MG63 (cell line): ENCODE data around the gene RPAP2. TPM values are rescaled to one million over a fixed set of nuclear protein-coding genes. Genes with fewer than 3 reads are reported as not detected.
"Not testable (repeated sequence)": the region's sequence is repeated elsewhere in the genome, so short reads cannot be mapped to it uniquely, and the experiment has no call there.

ENCODE experiments used
- DNase-seq: peaks from one replicate; pipeline ENCODE4 v3.0.0-alpha.2; 2020
- H3K27me3 ChIP-seq: fragments of 250-450 bp; sonication (Bioruptor Pico); 2 replicates; pipeline ENCODE4 v1.5.1; 2020; ENCODE audit warnings: mild to moderate bottlenecking, moderate library complexity
- H3K36me3 ChIP-seq: fragments of 250-450 bp; sonication (Bioruptor Pico); 2 replicates; pipeline ENCODE4 v1.5.1; 2020; ENCODE audit warnings: mild to moderate bottlenecking, moderate library complexity
- H3K4me3 ChIP-seq: fragments of 250-450 bp; sonication (Bioruptor Pico); 2 replicates; pipeline ENCODE4 v1.5.1; 2020; ENCODE audit warnings: mild to moderate bottlenecking, moderate library complexity
- H3K9me3 ChIP-seq: fragments of 250-450 bp; sonication (Bioruptor Pico); 2 replicates; pipeline ENCODE4 v1.5.1; 2020; ENCODE audit warnings: mild to moderate bottlenecking, moderate library complexity
- total RNA-seq: library from RNA; depleted of rRNA; stranded (reverse); fragments of >200 nt; shearing (Covaris generic); gene quantifications from 2 replicates; pipeline ENCODE4 v1.2.3, GENCODE V29; 2014; ENCODE audit warnings: low replicate concordance

Gene RPAP2
- total RNA-seq, 1 experiment from 2014 or later = 14.8 TPM

DNA sequence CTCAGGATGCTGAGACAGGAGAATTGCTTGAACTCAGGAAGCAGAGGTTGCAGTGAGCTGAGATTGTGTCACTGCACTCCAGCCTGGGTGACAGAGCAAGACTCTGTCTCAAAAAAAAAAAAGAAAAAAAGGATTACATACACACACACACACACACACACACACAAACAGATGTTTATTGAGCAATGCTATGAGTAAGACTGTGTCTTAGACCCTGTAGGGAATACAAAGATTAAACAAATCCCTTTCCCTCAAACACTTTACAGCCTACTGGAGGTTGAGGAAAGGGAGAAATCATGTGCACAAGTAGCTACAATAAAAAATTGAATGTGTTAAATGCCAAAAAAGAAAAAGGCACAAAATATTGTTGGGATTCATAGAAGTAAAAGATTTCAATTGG, 58.1 kb downstream of the RPAP2 start:
- Histone ChIP-seq H3K27me3 (no peaks in the 10 kb centered on the region), H3K9me3 (no peaks in the 10 kb centered on the region)
- DNase-seq = no peak

DNA sequence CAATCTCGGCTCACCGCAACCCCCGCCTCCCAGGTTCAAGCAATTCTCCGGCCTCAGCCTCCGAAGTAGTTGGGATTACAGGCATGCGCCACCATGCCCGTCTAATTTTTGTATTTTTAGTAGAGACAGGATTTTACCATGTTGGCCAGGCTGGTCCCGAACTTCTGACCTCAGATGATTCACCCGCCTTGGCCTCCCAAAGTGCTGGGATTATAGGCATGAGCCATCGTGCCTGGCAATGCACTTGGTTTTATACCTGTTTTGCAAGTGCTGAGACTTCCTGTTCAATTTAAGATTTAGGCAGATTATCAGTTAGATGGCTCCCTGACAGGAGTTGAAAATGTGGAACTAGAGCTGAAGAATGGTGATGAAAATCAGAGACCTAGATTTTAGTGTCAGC, 60.5 kb downstream of the RPAP2 start:
- H3K36me3 ChIP-seq = peaks cover 24% of the 10 kb centered on the region

More for the DNA sequence above, 58.1 kb downstream of the RPAP2 start:
- H3K36me3 ChIP-seq = peaks cover 26% of the 10 kb centered on the region
- H3K4me3 ChIP-seq = no peak overlapping the region

DNA sequence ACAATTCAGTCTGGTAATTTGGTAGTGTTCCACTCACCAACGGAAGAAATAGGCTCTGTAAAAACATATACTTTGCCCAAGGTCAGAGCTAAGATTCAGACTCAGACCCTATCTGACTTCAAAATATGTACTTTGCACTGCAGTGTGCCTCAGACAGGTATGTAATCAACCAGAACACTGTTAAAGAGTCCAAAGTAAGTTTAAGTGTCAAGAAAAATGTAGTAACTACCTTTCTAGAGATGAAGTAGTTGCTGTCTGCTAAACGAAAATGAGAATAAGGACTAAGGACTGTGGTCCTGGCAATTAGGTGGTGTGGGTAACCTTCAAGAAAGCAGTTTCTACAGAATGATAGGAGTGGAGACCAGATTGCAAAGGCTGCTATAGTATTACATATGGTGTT, 61.1 kb downstream of the RPAP2 start:
- peaks cover 24% of the 10 kb centered on the region for H3K36me3 ChIP-seq
- no peak for DNase-seq
- H3K4me3 ChIP-seq = no peak overlapping the region
- H3K27me3 ChIP-seq = no peaks in the 10 kb centered on the region
- no peaks in the 10 kb centered on the region for H3K9me3 ChIP-seq

More for the DNA sequence above, 60.5 kb downstream of the RPAP2 start:
- not testable (repeated sequence) for H3K9me3 ChIP-seq, H3K4me3 ChIP-seq, H3K27me3 ChIP-seq
- DNase-seq = peak; percentile 69

DNA sequence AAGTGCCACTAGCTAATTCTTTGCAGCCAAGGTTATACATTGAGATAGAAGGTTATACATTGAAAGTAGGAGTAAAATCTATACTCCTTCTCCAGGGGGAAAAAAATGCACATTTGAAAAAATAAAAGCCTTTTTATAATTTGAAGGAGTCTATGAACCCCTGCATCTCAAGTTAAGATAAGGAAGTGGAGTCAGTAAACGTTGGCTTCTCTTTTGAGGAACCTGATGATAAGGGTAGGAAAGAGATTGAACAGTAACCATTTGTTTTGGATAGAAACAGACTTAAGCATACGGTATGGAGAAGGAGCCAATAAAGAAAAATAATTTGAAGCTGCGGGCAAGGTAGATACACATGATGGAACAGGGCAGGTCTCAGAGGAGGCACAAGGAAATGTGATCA, 64.1 kb downstream of the RPAP2 start:
- peaks cover 15% of the 10 kb centered on the region for H3K36me3 ChIP-seq
- DNase-seq = no peak
- H3K27me3 ChIP-seq = no peaks in the 10 kb centered on the region
- no peaks in the 10 kb centered on the region for H3K9me3 ChIP-seq
- no peak overlapping the region for H3K4me3 ChIP-seq

DNA sequence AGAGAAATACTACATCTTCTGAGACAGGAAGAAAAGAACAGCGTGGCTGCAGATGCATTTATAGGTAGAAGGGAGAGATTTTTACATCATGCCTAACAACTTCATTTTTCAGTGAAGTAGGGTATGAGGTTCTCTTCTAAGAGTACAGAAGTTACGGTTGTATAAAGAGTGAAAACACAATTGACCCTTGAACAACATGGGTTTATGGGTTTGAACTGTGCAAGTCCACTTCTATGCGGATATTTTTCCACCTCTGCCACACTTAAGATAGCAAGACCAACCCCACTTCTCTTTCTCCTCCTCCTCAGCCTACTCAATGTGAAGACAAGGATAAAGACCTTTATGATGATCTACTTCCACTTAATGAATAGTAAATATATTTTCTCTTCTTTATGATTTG, 64.5 kb downstream of the RPAP2 start:
- H3K27me3 ChIP-seq = no peaks in the 10 kb centered on the region
- no peak for DNase-seq
- H3K4me3 ChIP-seq = no peak overlapping the region

DNA sequence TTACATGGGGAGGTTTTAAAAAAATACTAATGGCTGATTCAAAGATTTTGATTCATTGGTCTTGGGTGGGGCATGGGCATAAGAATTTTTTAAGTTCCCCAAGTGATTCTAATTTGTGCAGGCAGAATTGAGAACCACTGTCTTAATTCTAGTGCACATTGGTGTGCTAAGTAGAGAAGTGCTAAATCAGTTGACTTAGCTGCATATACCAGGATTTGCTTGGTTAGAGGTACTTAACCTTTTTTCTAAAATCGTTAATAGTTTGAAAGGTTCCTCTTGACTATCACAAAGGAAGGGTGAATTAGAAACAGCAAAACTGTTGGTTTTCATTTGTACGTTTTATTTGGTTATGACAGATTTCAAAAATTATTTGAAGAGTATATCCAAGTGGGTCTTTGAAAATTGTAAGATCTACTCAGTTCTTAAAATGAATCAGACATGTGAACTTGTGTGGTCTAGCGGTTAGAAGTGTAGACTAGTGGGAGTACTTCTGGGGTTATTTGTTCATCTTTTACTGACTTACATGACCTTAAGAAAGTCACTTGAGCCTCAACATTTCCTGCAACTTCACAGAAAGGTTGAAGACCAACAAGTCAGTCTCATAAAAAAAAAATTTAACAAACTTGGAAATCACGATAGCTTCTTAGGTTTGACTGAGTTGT, 66.7 kb downstream of the RPAP2 start:
- DNase-seq = no peak
- Histone ChIP-seq H3K4me3 (no peak overlapping the region), H3K9me3 (no peaks in the 10 kb centered on the region), H3K27me3 (no peaks in the 10 kb centered on the region), H3K36me3 (peaks cover 2% of the 10 kb centered on the region)

More for the DNA sequence above, 64.5 kb downstream of the RPAP2 start:
- peaks cover 11% of the 10 kb centered on the region for H3K36me3 ChIP-seq
- no peaks in the 10 kb centered on the region for H3K9me3 ChIP-seq

DNA sequence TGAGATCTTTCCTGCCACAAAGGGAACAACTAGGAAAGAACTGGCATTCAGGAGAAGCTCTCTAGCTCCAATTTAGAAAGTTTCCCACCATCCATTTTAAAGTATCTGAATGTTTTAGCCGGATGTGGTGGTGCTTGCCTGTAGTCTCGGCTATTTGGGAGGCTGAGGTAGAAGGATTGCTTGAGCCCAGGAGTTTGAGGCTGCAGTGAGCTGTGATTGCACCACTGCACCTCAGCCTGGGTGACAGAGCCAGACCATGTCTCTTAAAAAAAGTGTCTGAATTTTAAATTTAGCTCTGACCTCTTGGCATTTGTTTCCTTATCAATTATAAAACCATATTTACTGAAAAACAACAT, 67.2 kb downstream of the RPAP2 start:
- no peaks in the 10 kb centered on the region for H3K9me3 ChIP-seq
- peaks cover 2% of the 10 kb centered on the region for H3K36me3 ChIP-seq
- H3K4me3 ChIP-seq = no peak overlapping the region
- no peaks in the 10 kb centered on the region for H3K27me3 ChIP-seq
- DNase-seq = no peak

DNA sequence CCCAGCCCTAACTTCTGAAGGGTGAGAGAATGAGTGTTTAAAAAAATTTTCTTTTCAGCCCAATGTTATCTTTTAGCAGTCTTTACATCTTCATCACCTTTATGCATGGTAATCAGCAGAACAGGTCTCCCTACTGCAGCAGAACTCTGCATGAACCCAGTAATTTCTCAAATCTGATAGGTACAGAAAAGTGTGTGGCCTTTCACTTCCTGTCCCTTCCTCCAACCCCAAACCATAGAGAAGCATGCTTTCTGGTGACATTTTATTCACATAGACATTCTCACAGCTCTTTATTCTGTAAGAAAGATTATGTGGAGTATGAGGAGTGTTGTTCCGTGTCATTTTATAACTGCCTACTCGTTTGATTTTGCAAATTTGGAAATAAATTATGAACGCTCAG, 68.6 kb downstream of the RPAP2 start:
- Histone ChIP-seq H3K36me3 (peaks cover 2% of the 10 kb centered on the region), H3K27me3 (no peaks in the 10 kb centered on the region), H3K4me3 (no peak overlapping the region), H3K9me3 (no peaks in the 10 kb centered on the region)
- DNase-seq = no peak

DNA sequence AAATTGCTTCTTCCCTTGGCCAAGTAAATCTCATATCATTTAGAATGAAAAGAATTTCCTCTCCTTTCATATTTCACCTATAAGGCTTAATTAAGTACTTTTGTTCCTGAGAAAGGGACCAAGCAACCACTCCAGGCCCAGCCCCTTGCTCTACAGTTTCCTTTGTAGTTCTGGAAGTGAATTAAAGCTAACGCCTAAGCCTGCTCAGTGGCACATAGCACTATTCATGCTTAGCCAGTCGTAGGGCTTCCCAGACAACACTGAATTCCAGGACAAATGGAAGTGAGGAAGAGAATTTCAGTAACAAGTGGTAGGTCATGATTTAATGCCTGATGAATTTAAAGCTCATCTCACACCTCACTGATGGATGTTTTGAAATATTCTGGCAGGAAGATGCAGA, 73.3 kb downstream of the RPAP2 start:
- peaks cover 2% of the 10 kb centered on the region for H3K36me3 ChIP-seq
- no peak overlapping the region for H3K4me3 ChIP-seq
- no peak for DNase-seq
- no peaks in the 10 kb centered on the region for H3K27me3 ChIP-seq
- no peaks in the 10 kb centered on the region for H3K9me3 ChIP-seq

DNA sequence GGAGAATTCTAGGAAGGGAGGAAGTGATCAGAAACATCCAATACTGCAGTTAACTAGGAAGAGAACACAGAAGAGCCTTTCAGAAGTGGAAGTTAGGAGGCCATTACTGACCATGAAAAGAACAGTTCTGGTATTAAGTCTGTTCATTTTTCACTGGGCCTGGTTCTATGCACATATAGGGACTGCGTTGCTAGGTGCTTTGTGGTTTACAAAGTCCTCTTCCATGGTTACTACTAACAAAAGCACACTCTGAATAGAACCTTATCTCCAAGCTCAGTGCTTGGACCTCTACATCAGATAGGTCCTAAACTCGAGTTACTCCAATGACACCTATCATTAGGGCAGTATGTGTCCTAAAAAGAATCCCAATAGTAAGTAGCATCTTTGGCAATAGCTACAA, 75.4 kb downstream of the RPAP2 start:
- Histone ChIP-seq H3K36me3 (peaks cover 2% of the 10 kb centered on the region), H3K4me3 (no peak overlapping the region), H3K9me3 (no peaks in the 10 kb centered on the region), H3K27me3 (no peaks in the 10 kb centered on the region)
- DNase-seq = no peak

DNA sequence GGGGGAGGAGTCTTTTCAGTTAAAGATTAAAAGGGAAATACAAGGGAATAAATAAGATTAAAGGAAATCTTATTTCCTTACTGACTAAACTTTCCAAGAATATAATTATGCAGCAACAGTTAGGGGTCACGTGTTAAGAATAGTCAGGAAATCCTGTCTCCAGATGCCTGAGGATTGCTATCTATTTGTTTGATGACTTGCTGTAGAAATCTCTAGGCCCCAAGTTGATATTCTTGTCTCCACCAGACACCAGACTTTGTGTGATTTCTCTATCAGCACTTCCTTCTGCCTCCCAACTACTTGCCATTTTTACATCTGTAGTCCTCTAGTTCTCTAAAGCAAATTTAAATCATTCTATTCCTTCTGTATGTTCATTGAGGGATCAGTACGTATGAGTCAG, 77.5 kb downstream of the RPAP2 start:
- DNase-seq = no peak
- Histone ChIP-seq H3K36me3 (peaks cover 3% of the 10 kb centered on the region; the same call in 1 of the 2 replicates), H3K9me3 (no peaks in the 10 kb centered on the region), H3K27me3 (no peaks in the 10 kb centered on the region), H3K4me3 (no peak overlapping the region)

DNA sequence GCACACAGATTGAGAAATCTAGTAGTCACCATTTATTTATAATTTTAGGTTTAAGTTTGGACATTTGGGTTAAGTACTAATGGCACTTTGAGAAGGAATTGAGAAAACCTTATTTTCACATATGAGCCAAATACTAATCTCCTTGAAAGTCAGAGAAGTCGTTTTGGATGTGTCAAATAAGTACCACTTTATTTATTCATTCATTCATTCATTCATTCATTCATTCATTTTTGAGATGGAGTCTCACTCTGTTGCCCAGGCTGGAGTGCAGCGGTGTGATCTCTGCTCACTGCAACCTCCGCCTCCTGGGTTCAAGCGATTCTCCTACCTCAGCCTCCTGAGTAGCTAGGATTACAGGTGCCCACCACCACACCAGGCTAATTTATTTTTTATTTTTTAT, 79.1 kb downstream of the RPAP2 start:
- not testable (repeated sequence) for H3K9me3 ChIP-seq, DNase-seq, H3K4me3 ChIP-seq, H3K36me3 ChIP-seq, H3K27me3 ChIP-seq

DNA sequence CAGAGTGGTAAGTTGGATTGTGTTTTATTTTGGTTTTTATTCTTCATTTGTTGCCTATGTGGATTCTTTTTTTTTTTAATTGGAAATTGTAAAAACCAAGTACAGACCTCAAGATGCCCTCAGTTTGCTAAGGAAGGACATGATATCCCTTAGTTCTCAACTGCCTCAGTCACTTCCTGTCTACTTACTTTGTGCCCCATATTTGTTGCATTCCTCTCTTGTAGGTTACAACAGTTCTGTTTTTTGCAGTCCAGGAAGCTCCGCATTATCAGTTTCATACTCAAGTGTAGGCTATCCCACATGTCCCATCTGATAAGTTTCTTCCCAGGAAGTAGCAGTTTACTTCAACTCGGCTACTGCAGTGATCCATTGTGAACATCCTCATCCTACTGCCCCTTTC, 82.0 kb downstream of the RPAP2 start:
- no peak overlapping the region for H3K4me3 ChIP-seq
- H3K36me3 ChIP-seq = peaks cover 8% of the 10 kb centered on the region
- H3K27me3 ChIP-seq = no peaks in the 10 kb centered on the region
- no peaks in the 10 kb centered on the region for H3K9me3 ChIP-seq
- no peak for DNase-seq

DNA sequence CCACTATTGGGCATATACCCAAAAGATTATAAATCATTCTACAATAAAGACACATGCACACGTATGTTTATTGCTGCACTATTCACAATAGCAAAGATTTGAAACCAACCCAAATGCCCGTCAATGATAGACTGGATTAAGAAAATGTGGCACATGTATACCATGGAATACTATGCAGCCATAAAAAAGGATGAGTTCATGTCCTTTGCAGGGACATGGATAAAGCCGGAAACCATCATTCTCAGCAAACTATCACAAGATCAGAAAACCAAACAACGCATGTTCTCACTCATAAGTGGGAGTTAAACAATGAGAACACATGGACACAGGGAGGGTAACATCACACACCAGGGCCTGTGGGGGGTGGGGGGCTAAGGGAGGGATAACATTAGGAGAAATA, 95.1 kb downstream of the RPAP2 start:
- not testable (repeated sequence) for DNase-seq, H3K36me3 ChIP-seq, H3K27me3 ChIP-seq, H3K9me3 ChIP-seq, H3K4me3 ChIP-seq

DNA sequence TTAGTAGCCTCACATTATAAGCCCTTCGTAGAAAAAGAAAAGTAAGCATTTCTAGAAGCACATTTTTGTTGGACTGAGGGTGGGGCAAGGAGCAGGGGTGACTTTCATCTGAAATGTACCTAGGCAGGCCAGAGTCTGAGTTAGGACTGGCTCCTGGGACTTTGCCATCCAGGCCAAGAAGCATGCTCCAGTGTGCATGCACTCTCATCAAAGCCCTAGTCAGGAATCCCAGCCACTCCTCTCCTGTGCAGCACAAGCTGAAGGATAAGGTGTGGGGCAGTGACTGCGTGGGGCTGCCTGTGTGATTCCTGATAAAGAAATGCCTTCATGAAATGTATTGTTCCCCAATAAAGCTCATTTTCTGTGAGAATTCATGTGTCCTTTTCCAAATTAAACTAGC, 99.7 kb downstream of the RPAP2 start:
- no peak overlapping the region for H3K4me3 ChIP-seq
- no peaks in the 10 kb centered on the region for H3K27me3 ChIP-seq
- DNase-seq = no peak
- no peaks in the 10 kb centered on the region for H3K36me3 ChIP-seq
- H3K9me3 ChIP-seq = peaks cover 5% of the 10 kb centered on the region

DNA sequence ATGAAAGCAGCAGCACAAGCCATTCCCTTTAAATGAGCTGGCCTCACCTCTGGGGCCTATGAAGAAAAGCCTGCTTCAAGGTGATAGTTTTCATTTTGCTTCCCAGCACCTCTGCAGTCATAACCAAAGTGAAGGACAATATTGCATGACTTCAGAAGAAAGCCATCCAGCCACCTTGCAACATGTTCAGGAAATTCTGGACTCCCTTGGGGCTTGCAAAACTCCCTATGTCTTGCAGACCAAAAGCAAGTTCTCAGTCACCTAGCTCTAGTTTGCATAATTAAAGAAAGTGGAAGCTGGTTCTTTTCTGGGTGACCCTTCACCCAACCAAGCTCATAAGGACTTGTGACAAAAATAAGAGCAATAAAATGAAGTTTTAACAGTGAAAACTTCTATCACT, 100.2 kb downstream of the RPAP2 start:
- no peaks in the 10 kb centered on the region for H3K27me3 ChIP-seq
- no peaks in the 10 kb centered on the region for H3K36me3 ChIP-seq
- peaks cover 6% of the 10 kb centered on the region for H3K9me3 ChIP-seq
- no peak for DNase-seq
- no peak overlapping the region for H3K4me3 ChIP-seq

DNA sequence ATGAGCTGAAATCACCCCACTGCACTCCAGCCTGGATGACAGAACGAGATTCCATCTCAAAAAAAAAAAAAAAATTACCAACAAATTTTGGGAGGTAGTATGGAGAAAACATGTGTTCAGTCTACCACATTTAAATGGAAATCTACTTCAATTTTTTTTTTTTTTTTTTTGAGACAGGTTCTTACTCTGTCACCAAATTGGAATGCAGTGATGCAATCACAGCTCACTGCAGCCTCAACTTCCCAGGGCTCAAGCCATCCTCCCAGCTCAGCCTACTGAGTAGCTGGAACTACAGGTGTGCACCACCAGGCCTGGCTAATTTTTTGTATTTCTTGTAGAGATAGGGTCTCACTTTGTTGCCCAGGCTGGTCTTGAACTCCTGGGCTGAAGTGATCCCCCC, 105.8 kb downstream of the RPAP2 start:
- peaks cover 6% of the 10 kb centered on the region for H3K9me3 ChIP-seq
- H3K4me3 ChIP-seq = no peak overlapping the region
- H3K36me3 ChIP-seq = no peaks in the 10 kb centered on the region
- DNase-seq = peak; percentile 3
- H3K27me3 ChIP-seq = no peaks in the 10 kb centered on the region

DNA sequence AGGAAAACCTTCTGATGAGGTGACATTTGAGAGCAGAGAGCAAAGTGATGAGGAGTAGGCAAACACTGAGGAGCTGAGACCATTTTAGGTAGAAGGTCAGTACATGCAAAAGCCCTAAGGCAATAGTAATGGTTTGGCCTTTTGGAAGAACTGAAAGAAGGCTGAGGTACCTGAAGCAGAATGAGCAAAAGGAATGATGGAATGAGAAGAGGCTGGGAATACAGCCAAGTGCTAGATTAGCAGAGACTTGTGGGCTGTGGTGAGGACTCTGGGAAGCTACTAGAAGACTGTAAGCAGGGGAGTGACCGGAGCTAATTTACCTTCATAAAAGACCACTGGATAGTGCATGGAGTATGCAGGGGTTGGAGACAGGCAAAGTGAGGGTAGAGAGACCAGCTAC, 110.0 kb downstream of the RPAP2 start:
- no peaks in the 10 kb centered on the region for H3K36me3 ChIP-seq
- DNase-seq = no peak
- no peak overlapping the region for H3K4me3 ChIP-seq
- no peaks in the 10 kb centered on the region for H3K9me3 ChIP-seq
- no peaks in the 10 kb centered on the region for H3K27me3 ChIP-seq
